CD4-positive, alpha-beta T cell treated with Interleukin-10 for 1 hour (primary cell): ENCODE data around the gene FRMD4A.
A peak's percentile ranks its signal among the peaks of the same experiment; 100 is the strongest.
"Not testable (repeated sequence)": the region's sequence is repeated elsewhere in the genome, so short reads cannot be mapped to it uniquely, and the experiment has no call there.

Experiments used
- DNase-seq: peaks from one replicate; pipeline ENCODE4 v3.0.0-alpha.2; 2020

Gene FRMD4A

GRCh38 chr10:14235566-14236195, 95.0 kb downstream of the FRMD4A start:
- DNase-seq, result no peak

DNA sequence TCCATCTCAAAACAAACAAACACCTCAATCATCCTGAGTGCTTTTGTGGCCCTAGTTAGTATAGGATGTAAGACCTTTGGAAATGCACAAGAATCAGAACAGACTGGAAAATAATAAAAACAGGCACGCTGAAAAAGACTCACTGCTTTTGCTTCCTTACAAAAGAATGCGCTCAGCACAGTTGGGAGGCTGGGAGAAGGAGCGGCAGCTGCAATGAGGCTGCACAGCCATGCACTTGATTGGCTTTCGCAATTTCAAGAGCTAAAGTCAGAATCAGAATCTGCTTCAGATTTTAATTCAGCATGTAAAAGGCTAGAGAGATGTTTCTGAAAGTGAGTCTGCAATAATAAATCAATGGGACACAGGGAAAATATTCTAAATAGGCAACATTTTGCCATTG, 97.2 kb downstream of the FRMD4A start:
- DNase-seq, result no peak

- DNase-seq, result not testable (repeated sequence)
These were observed 101.9 kb downstream of the FRMD4A start for GRCh38 chr10:14228798-14229197.

DNA sequence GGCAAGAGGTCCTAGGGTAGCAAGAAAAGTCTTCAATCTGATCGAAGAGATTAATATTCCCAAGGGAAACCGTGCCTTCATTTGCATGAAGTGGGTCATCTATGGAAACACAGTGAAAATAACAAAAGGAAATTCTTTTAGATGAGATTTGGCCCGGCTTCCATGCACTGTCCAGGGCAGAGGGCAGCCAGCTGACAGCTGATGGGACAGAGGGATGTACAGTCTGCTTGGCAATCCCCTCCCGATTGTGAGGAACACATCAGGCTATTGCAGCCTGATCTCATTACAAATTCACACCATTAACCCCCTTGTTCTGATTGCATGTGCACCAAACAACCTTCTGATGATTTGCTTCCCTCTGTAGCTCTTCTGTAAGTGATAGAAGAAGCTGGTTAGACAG, 105.3 kb downstream of the FRMD4A start:
- no peak for DNase-seq

- DNase-seq, result no peak
These were observed 110.7 kb downstream of the FRMD4A start for GRCh38 chr10:14220026-14220425.

GRCh38 chr10:14219411-14219810, 111.3 kb downstream of the FRMD4A start:
- no peak for DNase-seq

GRCh38 chr10:14215641-14216040, 115.1 kb downstream of the FRMD4A start:
- DNase-seq, result no peak

GRCh38 chr10:14213703-14214102, 117.0 kb downstream of the FRMD4A start:
- not testable (repeated sequence) for DNase-seq

GRCh38 chr10:14211610-14212009, 119.1 kb downstream of the FRMD4A start:
- DNase-seq, result no peak

GRCh38 chr10:14208231-14208630, 122.5 kb downstream of the FRMD4A start:
- DNase-seq, result no peak

DNA sequence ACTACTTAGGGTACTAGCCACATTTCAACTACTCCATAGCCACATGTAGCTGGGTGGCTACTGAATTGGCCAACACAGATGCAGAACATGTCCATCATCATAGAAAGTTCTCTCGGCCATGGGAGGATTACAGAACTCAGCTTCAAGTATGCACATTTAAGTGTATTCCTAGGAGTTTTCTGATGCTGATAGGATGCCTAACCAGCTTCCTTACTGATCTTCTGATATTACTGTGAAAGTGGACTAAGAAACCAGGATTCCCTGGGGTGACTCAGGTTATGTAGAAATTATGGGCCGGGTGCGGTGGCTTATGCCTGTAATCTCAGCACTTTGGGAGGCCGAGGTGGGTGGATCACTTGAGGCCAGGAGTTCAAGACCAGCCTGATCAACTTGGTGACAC, 125.5 kb downstream of the FRMD4A start:
- DNase-seq, result no peak

DNA sequence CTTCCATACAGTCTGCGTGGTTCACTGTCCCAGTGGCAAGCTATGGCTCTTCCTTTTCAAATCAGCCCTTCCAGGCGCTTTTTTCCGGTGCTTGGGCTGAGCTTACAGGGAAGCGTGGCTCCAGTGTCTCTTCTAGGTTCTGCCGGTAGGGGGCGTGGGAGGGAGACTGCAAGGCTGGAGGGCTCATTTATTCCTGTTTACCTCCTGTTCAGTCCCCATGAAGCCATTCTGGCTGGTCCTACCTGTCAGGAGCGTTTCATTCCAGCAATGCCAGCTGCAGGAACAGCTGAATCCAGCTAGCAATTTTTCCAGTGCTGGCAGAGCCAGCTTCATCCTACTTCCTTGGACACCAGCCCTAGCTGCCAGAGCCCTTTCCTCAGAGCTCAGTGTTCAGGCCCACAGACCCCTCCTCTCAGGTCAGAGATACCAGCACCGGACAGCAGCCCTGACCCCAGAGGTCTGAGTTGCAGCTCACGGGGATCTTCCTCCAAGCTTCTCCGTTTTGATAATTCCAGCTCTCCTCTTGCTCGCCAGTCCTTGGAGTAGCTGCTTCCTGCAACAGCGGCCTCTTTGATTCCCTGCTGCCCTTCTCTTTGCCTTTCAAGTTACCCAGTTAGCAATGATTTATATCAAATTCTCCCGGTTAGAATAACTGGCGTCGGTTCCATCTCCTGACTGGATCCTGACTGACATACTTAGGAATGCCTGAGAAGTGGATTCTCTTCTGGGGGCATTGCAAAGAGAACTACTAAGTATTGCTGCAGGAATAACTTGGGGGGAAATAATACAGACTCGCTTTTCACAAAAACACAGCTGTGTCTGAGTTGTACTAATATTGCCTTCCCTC, 129.8 kb downstream of the FRMD4A start:
- no peak for DNase-seq

GRCh38 chr10:14199098-14199497, 131.6 kb downstream of the FRMD4A start:
- not testable (repeated sequence) for DNase-seq

- DNase-seq, result no peak
These were observed 132.6 kb downstream of the FRMD4A start for GRCh38 chr10:14198078-14198477.

GRCh38 chr10:14196113-14196512, 134.6 kb downstream of the FRMD4A start:
- DNase-seq, result no peak

DNA sequence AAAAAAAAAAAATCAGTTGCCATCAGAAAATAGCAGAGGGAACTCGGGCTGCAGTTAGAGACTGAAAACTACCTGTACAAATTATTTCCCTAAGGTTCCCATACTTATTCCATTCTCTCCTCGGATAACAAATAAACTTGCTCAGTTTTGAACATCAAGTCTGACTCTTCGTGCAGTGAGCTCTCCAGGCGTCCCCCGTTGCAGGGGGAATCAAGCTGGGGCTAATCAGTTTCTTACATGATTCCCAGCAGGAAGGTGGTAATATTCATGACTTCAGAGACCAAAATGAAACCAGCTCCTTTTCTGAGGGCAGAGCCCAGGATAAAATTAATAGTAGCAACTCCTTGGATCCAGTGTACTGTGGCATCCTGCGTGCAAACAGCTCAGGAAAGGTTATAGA, 135.3 kb downstream of the FRMD4A start:
- DNase-seq, result no peak

- DNase-seq, result no peak
These were observed 138.0 kb downstream of the FRMD4A start for GRCh38 chr10:14192746-14193145.

DNA sequence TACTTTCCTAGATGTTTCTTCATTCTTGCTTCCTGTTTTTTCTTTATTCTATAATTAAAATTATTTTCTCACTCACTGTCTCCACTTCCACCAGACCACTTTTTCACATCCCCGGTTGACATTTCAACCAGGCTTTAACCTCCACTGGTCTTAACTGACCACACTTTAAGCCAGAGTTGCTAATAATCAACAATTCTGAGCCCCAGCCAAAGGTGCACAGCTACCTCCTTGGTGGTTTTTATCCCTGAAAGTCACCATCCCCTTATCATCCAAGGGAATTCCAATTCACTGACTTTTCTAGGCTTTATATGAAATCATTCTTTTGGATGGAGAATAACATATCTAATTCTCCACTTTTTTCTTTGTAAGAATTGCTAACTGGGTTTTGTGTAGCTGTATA, 138.9 kb downstream of the FRMD4A start:
- no peak for DNase-seq

DNA sequence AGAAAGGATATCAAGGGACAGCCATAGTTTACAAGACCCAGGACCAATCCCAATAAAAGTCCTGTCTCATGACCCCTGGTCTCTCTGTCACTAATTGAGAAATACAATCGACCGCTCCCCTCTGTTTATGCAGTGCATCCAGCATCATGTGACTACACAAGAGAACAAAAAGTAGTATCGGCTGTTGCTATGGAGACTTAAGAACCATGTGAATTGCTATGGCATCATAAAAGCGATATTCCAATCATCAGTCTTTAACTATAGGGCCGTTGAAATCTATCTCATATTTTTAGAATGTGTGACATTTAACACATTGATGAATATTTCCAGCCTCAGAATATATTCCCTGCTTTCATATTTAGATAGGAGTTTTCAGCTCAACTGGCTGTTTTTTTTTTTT, 139.3 kb downstream of the FRMD4A start:
- no peak for DNase-seq

DNA sequence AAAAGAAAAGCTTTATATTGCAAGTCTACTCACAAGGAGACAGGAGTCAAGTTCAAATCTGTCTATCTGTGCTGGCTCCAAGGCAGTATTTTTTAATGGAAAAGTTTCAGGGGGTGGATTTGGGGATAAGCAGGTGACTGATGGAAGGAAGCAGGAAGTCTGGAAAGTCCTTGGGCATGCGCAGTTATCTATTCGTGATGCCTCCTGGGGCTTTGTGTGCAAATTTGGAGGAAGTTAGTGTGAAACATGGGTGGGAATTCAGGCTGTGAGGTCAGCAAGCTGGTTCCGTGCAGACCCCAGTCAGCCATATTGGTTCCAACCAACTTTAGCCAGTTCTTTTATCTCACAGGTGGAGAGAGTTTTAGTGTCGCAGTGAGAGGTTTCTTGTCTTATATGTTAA, 140.0 kb downstream of the FRMD4A start:
- DNase-seq, result no peak

DNA sequence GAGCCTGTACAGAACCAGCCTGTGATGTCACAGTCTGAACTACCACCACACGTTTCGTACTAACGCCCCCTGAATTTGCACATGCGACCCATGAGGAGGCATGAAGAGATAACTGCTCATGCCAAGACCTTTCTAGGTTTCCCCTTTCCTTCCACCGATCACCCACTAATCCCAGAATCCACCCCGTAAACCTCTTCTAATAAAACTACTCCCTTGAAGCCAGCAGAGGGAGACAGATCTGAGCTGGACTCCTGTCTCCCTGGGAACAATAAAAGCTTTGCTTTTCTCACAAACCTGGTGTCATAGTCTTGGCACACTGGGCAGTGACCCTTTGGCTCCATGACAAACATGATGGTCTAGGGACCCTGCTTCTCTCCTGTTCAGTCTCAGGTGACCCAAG, 144.5 kb downstream of the FRMD4A start:
- peak; percentile 14 for DNase-seq

DNA sequence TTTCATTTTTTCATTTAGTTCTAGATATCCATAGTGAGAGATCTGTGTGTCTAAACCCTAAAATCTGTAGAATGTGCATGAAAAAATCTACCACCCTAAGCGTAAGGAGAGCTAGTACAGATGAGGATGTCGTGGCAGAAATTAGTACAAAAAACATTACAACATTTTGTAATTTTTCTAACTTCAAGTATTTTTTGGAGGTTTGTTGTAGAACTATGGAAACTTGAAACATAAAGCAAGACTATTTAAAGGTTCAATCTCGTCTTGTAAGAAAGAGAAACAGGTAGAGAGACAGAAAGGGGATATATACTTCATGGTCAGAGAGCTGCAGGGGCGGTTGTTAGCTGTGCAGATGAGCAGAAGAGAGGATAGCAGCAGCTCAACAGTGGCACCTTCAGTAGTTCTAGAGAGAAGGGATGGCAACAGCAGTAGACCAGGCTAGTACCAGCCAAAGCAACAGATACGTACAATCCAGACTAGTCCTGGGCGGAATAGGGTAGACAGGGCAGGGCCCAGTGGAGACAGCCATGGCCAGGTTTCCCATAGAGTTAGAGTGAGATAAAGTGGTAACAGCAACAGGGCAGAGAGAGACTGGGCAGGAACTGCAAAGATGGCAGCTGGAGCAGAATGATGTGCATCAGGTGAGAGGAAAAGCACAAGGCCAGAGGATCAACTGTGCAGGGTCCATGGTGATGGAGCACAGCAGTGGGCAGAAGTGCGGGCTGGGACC, 145.2 kb downstream of the FRMD4A start:
- peak; percentile 71 for DNase-seq

GRCh38 chr10:14184841-14185315, 145.8 kb downstream of the FRMD4A start:
- DNase-seq, result peak; percentile 78

- no peak for DNase-seq
These were observed 147.9 kb downstream of the FRMD4A start for GRCh38 chr10:14182781-14183180.
